CD4-positive, alpha-beta T cell treated with Interleukin-4 for 1 hour (primary cell): Measurements from ENCODE around the gene TPPP2.
A peak's percentile ranks its signal among the peaks of the same experiment; 100 is the strongest.
"Not testable (repeated sequence)": the region's sequence is repeated elsewhere in the genome, so short reads cannot be mapped to it uniquely, and the experiment has no call there.

Source experiments
- DNase-seq, 2 donors: peaks; one replicate each; pipeline ENCODE4 v3.0.0-alpha.2; 2020 to 2022

The TPPP2 gene

GRCh38 chr14:21029917-21030316, at the start of gene TPPP2:
Gene TPPP2, plus strand, starts transcription at chr14:21030217. Its CDS starts 365 bp downstream, at chr14:21030582.
- DNase-seq = no peak

GRCh38 chr14:20980906-20981305, 49.1 kb upstream of the TPPP2 start:
- no peak for DNase-seq

GRCh38 chr14:20982646-20983369, 47.2 kb upstream of the TPPP2 start:
- no peak for DNase-seq

- DNase-seq = not testable (repeated sequence)
Observed at GRCh38 chr14:20985650-20986049, 44.4 kb upstream of the TPPP2 start.

- no peak for DNase-seq
Observed at GRCh38 chr14:20986811-20987210, 43.2 kb upstream of the TPPP2 start.

- DNase-seq = no peak
Observed at GRCh38 chr14:20988717-20989470, 41.1 kb upstream of the TPPP2 start.

- DNase-seq = no peak
Observed at GRCh38 chr14:20989471-20989786, 40.6 kb upstream of the TPPP2 start.

GRCh38 chr14:20989787-20990600, 40.0 kb upstream of the TPPP2 start, which contains the start of gene METTL17:
Gene METTL17, plus strand, starts transcription at chr14:20989980. Its CDS starts 23 bp downstream, at chr14:20990003.
- peak; percentile 89 to 91 for DNase-seq

- DNase-seq = no peak
Observed at GRCh38 chr14:20996521-20996920, 33.5 kb upstream of the TPPP2 start.

GRCh38 chr14:20997115-20997514, 32.9 kb upstream of the TPPP2 start:
- no peak for DNase-seq

- no peak for DNase-seq
Observed at GRCh38 chr14:20997564-20997963, 32.5 kb upstream of the TPPP2 start.

- no peak for DNase-seq
Observed at GRCh38 chr14:20998139-20998538, 31.9 kb upstream of the TPPP2 start.

- DNase-seq = no peak
Observed at GRCh38 chr14:20998674-20999366, 31.2 kb upstream of the TPPP2 start, which contains the start of gene SLC39A2. Gene SLC39A2, plus strand, starts transcription at chr14:20999293. Its CDS starts 154 bp downstream, at chr14:20999447.

GRCh38 chr14:20999591-20999990, 30.4 kb upstream of the TPPP2 start:
- DNase-seq = no peak

GRCh38 chr14:21001218-21001617, 28.8 kb upstream of the TPPP2 start:
- no peak for DNase-seq

GRCh38 chr14:21003788-21004346, 26.1 kb upstream of the TPPP2 start:
- DNase-seq = no peak

- not testable (repeated sequence) for DNase-seq
Observed at GRCh38 chr14:21009721-21010120, 20.3 kb upstream of the TPPP2 start.

GRCh38 chr14:21011136-21011535, 18.9 kb upstream of the TPPP2 start:
- no peak for DNase-seq

GRCh38 chr14:21014761-21015190, 15.2 kb upstream of the TPPP2 start:
- peak; percentile 79 to 83 for DNase-seq

- no peak for DNase-seq
Observed at GRCh38 chr14:21015312-21015711, 14.7 kb upstream of the TPPP2 start.

- DNase-seq = no peak
Observed at GRCh38 chr14:21016413-21017190, 13.4 kb upstream of the TPPP2 start.
